Measurements from ENCODE around the gene DLGAP4.

Gene DLGAP4

DNA sequence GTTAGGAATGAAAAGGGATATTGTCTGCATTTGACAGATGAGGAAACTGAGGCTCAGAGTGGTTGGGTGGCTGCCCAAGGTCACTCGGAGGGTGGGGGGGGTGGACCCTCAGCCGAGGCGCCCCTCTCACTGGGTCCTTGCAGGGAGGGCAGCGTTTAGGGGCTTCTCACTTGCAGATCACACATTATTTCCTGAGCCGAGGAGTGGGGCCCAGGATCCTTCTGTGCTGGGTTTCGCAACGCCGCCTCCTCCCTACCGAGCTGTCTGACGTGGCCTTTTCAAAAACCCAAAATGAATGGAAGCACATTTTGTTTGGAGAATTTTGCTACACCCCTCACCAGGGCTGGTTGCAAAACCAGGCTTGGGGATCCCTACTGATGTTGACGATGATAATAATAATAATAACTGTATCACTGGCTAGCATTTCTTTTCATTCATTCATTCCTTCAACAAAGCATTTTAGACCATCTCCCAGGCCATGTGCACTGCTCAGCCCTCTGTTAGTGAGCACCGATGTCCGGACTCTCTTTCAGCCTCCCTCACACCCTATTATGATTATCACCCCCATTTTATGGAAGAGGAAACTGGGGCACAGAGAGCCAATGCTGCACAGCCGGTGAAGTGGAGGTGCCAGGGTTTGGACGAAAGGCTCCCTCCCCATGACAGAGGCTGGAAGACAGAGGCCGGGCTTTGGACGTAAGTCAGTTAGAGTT, 5.2 kb downstream of the DLGAP4 start:
- DNase-seq (ENCODE audit: low spot score): no peak
- TF ChIP-seq, protein P1, sequence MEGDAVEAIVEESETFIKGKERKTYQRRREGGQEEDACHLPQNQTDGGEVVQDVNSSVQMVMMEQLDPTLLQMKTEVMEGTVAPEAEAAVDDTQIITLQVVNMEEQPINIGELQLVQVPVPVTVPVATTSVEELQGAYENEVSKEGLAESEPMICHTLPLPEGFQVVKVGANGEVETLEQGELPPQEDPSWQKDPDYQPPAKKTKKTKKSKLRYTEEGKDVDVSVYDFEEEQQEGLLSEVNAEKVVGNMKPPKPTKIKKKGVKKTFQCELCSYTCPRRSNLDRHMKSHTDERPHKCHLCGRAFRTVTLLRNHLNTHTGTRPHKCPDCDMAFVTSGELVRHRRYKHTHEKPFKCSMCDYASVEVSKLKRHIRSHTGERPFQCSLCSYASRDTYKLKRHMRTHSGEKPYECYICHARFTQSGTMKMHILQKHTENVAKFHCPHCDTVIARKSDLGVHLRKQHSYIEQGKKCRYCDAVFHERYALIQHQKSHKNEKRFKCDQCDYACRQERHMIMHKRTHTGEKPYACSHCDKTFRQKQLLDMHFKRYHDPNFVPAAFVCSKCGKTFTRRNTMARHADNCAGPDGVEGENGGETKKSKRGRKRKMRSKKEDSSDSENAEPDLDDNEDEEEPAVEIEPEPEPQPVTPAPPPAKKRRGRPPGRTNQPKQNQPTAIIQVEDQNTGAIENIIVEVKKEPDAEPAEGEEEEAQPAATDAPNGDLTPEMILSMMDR (IDR thresholded peaks at IDR 0.05; ENCODE audit: extremely low read depth, missing control alignments): no peak

DNA sequence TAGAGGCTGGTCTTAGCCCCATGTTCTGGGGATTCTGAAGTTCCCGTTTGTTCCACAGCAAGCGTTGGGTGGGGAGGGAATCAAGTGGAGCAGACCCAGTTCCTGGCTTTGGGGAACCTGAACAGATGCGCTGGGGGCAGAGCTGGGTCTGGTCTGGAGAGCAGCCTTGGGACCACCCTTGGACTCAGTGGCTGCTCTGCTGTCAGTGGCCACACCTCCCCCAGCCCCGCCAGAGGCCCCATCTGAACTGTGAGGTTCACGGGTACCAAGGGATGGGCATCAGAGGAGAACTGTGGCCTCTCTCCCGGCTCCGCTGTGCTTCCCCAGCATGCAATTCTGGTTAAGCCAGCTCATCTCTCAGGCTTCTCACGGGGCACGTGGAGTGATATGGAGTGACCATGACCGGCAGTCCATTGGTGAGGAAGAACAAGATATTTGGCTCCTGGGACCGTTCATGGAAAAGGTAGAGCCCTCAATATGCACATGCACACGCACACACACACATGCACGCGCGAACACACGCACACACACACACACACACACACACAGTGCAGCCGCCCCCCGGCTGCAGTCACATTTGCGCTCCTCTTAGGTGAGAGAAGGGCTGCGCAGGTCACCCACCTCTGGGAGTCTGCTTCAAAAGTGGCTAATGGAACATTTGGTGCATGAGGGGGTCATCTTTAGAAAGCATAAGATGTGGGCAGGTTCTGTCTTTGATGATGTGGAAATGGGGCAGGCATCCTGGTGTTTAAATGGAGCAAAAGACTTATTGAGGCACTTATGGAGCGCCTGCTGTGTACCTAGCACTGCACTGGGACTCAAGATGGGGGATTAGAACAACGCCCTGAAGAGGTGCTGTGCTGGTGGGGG, 6.0 kb downstream of the DLGAP4 start:
- TF ChIP-seq, protein P1 (IDR thresholded peaks at IDR 0.05; ENCODE audit: extremely low read depth, missing control alignments): no peak

DNA sequence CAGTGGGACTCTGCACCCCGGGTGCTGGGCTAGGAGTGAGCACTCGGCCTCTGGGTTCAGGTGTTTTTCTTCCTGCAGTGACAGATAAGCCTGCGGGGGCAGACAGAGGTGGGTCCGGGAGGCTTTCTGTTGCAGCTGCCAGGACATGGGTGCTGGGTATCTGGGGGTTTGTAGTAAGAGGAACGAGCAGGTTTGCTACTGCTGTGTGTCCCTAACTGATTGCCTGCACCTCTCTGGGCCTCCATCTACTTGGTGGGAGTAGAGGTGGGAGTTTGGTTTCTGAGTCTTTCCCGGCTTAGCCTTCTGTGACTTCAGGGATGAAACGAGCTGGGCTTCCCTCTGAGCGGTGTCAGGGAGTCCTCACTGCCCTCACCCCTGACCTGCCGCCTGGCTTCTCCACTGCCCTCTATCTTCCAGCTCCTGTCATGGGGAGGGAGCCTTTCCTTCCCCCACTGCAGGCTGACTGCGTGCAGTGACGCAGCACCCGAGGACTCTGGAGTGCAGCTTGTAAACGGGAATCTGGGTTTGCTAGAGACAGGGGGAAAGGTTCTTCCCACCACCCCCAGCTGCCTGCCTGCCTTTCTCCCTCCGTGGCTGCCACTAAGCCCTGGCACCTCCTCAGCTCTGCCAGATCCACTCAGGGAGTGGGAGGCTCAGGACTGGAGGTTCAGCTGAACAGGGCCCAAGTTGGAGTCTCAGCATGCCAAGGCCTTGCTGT, 6.7 kb downstream of the DLGAP4 start:
- TF ChIP-seq, protein P1 (IDR thresholded peaks at IDR 0.05; ENCODE audit: extremely low read depth, missing control alignments): no peak
- no peak for DNase-seq (ENCODE audit: low spot score)

More for the DNA sequence above, 6.0 kb downstream of the DLGAP4 start:
- DNase-seq (ENCODE audit: low spot score): peak; percentile 6

DNA sequence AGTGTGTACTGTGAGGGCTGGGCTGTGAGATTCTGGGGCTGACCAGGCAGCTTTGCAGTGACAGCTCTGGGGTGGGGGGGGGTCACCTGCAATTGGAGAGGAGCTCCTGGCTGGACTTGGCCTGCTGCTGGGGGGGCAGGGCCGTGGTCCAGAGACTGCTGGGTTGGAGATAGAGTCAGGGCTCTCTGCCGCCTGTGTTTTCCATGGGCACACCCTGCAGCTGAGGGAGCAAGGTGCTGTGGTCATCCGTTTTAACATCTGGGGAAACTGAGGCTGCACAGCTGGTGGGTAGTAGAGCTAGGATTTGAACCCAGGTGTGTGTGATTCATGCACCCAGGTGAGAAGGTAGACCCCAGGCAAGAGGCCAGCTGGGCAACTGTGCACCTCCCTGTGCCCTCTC, 7.3 kb downstream of the DLGAP4 start:
- TF ChIP-seq, protein P1 (IDR thresholded peaks at IDR 0.05; ENCODE audit: extremely low read depth, missing control alignments): no peak
- no peak for DNase-seq (ENCODE audit: low spot score)

DNA sequence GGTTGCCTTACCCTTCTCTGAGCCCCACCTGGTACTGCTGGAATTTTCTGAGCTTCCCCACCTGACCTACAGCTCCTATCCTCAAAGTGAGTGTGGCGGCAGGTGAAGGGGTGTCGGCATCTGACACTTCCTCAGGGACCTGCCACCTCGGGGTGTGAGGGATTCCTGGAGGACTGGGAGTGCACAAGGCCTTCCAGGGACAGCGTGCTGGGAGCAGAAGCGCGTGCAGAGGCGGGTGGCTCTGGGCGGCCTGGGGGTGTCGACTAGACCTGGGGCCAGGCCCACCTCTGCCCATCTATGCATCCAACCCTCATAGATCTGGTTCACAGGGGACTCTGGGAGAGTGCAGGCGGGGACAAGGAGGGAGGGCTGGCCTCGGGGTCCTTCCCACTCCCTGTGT, 7.8 kb downstream of the DLGAP4 start:
- TF ChIP-seq, protein P1 (IDR thresholded peaks at IDR 0.05; ENCODE audit: extremely low read depth, missing control alignments): no peak
- DNase-seq (ENCODE audit: low spot score): no peak

DNA sequence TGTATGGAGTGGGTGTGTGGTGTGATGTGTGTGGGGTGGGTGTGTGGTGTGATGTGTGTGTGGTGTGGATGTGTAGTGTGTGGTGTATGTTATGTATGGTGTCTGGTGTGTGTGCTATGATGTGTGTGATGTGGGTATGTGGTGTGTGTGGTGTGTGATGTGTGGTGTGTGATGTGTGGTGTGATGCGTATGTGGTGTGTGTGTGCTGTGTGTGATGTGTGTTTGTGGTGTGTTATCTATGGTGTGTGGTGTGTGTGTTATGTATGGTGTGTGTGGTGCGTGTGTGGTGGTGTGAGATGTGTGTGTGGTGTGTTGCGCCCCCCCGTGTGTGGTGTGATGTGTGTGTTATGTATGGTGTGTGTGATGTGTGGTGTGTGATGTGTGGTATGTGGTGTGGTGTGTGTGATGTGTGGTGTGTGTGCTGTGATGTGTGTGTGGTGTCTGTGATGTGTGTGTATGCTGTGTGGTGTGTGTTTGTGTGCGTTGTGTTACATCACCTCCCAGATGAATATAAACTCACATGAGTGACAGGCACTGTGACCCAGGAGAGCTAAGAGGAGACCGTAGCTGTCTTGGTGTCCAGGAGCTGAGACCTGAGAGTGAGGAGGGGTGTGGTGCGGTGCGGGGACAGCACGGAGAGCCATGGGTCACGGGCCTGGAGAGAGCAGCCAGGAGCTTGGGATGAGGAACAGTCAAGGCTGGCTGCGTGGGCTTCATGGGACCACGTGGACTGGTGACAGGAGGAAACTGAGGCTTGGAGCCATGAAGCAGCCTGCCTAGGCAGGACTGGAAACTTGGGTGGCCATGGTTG, 8.8 kb downstream of the DLGAP4 start:
- DNase-seq (ENCODE audit: low spot score): no peak

More for the DNA sequence above, 8.8 kb downstream of the DLGAP4 start:
- TF ChIP-seq, protein P1 (IDR thresholded peaks at IDR 0.05; ENCODE audit: extremely low read depth, missing control alignments): no peak
